Suprapubic skin (tissue), 4 donors: ENCODE results near the gene NTM. TPM values are rescaled to one million over a fixed set of nuclear protein-coding genes. Genes with fewer than 3 reads are reported as not detected.

ENCODE experiments used
- DNase-seq, 2 donors: peaks; one replicate each; pipeline ENCODE4 v3.0.0-alpha.2; 2019; ENCODE audit warnings: low spot score in 2 of 2
- H3K27ac ChIP-seq: fragments of 200-600 bp; sonication (generic); one replicate; pipeline ENCODE4 v1.5.1; 2019
- H3K27me3 ChIP-seq: fragments of 200-600 bp; sonication (generic); one replicate; pipeline ENCODE4 v1.5.1; 2019
- H3K36me3 ChIP-seq: fragments of 200-600 bp; sonication (generic); one replicate; pipeline ENCODE4 v1.5.1; 2019
- H3K4me1 ChIP-seq: fragments of 200-600 bp; sonication (generic); one replicate; pipeline ENCODE4 v1.5.1; 2019
- H3K4me3 ChIP-seq: fragments of 200-600 bp; sonication (generic); one replicate; pipeline ENCODE4 v1.5.1; 2019; ENCODE audit warnings: mild to moderate bottlenecking
- H3K9me3 ChIP-seq: fragments of 200-600 bp; sonication (generic); one replicate; pipeline ENCODE4 v1.5.1; 2019
- EP300 ChIP-seq: sonication (generic); formaldehyde crosslinking; IDR thresholded peaks from one replicate; pipeline ENCODE4 v1.6.1; 2017; ENCODE audit warnings: antibody characterized with exemption
- POLR2A ChIP-seq, 2 donors: fragments of 450-650 bp; IDR thresholded peaks; one replicate each; pipeline ENCODE4 v1.6.1; 2017; ENCODE audit warnings: antibody characterized with exemption in 2 of 2, mild to moderate bottlenecking in 2 of 2, moderate library complexity in 2 of 2
- POLR2AphosphoS5 ChIP-seq, 3 donors: sonication (generic); formaldehyde crosslinking; IDR thresholded peaks; one replicate each; pipeline ENCODE4 v1.6.1; 2017; ENCODE audit warnings: antibody characterized with exemption in 3 of 3
- WGBS: methylation state at CpG from one replicate; pipeline ENCODE4 v1.1.5; 2018; 5-methylcytosine and 5-hydroxymethylcytosine counted together
- total RNA-seq, 4 donors: library from RNA; depleted of rRNA; stranded (reverse); fragments of >200 nt; gene quantifications; one replicate each; pipeline ENCODE4 v1.1.0, GENCODE V29; 2016
- TF ChIP-seq, protein P1 (sequence below), 2 donors: fragments of 200-600 bp in 1 of 2; fragments of 450-650 bp in 1 of 2; sonication (generic) in 1 of 2; IDR thresholded peaks; one replicate each; pipeline ENCODE4 v1.5.1; 2016 to 2019; ENCODE audit warnings: antibody characterized with exemption in 2 of 2, mild to moderate bottlenecking in 1 of 2, moderate library complexity in 1 of 2

The NTM gene
- total RNA-seq, 4 donors from 2014 or later: 0.19 to 19.1 (median 2.1) TPM

DNA sequence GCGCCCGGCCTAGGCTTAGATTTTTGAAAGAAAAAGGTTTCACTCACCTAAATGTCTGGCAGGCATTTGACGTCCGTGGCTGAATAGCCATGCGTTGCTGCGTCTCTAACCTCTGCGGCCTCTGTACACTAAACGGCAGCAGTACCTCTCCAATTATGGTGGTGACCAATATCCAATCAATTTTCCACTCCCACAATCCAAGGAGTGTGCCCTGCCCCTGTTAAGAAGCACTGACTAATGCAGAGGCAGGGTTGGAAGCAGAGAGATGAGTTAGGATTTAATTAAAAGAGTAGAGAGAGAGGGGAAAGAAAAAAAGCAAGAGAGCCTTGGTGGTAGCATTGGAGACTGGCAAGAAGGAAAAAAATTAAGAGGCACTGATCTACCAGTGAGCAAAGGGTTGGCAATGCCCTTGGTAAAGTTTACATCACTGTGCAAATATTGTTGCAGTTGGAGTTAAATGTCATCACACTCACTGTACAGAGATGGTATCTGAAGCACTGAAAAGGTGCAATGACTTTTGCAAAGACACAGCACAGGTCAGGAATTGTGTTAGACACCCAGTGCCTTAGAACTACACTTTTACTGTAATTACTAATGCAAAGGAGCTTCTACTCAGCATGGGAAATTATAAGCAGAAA is 526.7 kb downstream of the NTM start:
- DNase-seq: no peak
- no peaks in the 10 kb centered on the region for H3K4me1 ChIP-seq
- H3K9me3 ChIP-seq: no peaks in the 10 kb centered on the region
- no peak overlapping the region for H3K27ac ChIP-seq
- TF ChIP-seq, protein P1, sequence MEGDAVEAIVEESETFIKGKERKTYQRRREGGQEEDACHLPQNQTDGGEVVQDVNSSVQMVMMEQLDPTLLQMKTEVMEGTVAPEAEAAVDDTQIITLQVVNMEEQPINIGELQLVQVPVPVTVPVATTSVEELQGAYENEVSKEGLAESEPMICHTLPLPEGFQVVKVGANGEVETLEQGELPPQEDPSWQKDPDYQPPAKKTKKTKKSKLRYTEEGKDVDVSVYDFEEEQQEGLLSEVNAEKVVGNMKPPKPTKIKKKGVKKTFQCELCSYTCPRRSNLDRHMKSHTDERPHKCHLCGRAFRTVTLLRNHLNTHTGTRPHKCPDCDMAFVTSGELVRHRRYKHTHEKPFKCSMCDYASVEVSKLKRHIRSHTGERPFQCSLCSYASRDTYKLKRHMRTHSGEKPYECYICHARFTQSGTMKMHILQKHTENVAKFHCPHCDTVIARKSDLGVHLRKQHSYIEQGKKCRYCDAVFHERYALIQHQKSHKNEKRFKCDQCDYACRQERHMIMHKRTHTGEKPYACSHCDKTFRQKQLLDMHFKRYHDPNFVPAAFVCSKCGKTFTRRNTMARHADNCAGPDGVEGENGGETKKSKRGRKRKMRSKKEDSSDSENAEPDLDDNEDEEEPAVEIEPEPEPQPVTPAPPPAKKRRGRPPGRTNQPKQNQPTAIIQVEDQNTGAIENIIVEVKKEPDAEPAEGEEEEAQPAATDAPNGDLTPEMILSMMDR (IDR thresholded peaks at IDR 0.05): no peak
- no peak for TF ChIP-seq POLR2AphosphoS5 (IDR thresholded peaks at IDR 0.05)
- TF ChIP-seq POLR2A (IDR thresholded peaks at IDR 0.05): no peak
- TF ChIP-seq EP300: no peak
- no peaks in the 10 kb centered on the region for H3K36me3 ChIP-seq
- H3K27me3 ChIP-seq: no peaks in the 10 kb centered on the region
- no peak overlapping the region for H3K4me3 ChIP-seq
- 95% methylated on average over 8 of the region's 8 CpGs for WGBS

DNA sequence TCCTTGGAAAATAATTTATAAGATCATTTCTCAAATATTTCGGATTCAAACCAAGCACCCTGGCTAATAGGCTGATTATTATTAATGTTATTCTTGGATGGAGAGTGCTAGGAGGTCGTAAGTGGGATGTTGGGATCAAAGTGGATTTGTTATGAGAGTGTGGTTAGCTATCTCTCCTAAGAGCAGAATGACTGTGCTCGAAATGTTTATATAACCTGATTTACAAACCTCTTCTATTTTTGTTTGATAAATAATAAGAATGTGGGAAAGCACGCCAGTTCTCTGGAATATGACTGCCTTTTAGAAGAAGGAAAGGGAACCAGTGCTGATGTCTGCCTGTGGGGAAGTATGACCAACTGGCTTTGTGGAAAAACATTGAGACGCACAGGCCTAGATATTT is 527.5 kb downstream of the NTM start:
- TF ChIP-seq POLR2A (IDR thresholded peaks at IDR 0.05): no peak
- WGBS: 79% methylated on average over 5 of the region's 5 CpGs
- H3K4me3 ChIP-seq: no peak overlapping the region
- H3K36me3 ChIP-seq: no peaks in the 10 kb centered on the region
- DNase-seq: no peak
- no peaks in the 10 kb centered on the region for H3K27me3 ChIP-seq
- H3K4me1 ChIP-seq: no peaks in the 10 kb centered on the region
- H3K27ac ChIP-seq: no peak overlapping the region
- H3K9me3 ChIP-seq: no peaks in the 10 kb centered on the region

DNA sequence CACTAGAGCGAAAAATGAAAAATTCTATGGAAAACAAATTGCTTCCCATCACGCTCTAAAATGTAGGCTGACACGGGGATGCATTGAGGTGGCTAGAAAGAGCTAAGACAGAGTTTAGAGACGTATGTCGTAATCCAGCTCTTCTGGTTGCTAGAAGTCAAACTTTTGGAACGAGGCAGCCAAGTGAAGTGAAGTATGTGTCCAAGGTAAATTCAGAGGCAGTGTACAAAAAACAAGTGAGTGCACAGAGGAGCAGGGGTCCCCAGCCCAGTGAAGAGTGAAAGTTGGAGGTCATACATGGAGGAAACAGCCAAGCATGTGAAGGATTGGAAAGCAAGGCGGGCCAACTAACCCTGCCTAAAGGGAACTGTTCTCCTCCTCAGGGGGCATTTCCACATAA is 528.5 kb downstream of the NTM start:
- 90% methylated on average over 7 of the region's 7 CpGs for WGBS
- TF ChIP-seq POLR2A (IDR thresholded peaks at IDR 0.05): no peak
- TF ChIP-seq EP300: no peak
- TF ChIP-seq POLR2AphosphoS5 (IDR thresholded peaks at IDR 0.05): no peak
- TF ChIP-seq, protein P1 (IDR thresholded peaks at IDR 0.05): no peak

DNA sequence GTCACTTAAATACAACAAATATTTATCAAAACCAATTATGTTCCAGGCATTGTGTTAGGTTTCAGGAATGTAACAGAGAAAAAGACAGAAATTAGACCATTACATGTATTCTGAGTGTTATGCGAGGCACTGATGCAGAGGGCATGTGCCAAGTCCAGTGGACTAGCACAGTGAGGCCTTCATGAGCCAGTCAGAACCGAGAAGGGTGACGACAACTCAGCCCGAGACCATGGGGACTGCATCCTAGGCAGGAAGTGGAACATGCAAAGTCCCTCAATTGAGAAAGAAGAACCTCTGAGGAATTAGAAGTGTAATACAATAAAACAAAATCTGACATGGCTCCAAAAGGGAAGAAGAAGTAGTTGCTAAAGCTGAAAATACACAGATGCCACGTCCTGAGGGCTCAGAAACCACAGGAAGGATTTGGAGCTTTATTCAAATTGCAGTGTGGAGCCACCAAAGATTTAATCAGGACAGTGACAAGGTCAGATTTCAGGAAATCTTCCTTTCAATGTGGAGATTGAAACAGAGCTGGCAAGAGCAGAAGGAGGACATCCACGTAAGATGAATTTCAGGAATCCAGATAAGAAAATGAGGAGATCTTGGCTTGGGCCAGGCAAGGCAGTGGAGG is 529.6 kb downstream of the NTM start:
- Histone ChIP-seq H3K36me3 (no peaks in the 10 kb centered on the region), H3K9me3 (no peaks in the 10 kb centered on the region), H3K27me3 (no peaks in the 10 kb centered on the region), H3K27ac (no peak overlapping the region), H3K4me3 (no peak overlapping the region), H3K4me1 (no peaks in the 10 kb centered on the region)
- 56% methylated on average over 6 of the region's 6 CpGs for WGBS
- no peak for TF ChIP-seq POLR2A (IDR thresholded peaks at IDR 0.05)
- DNase-seq: no peak

More for the DNA sequence above, 528.5 kb downstream of the NTM start:
- H3K4me1 ChIP-seq: no peaks in the 10 kb centered on the region
- no peaks in the 10 kb centered on the region for H3K27me3 ChIP-seq
- H3K36me3 ChIP-seq: no peaks in the 10 kb centered on the region
- DNase-seq: no peak
- H3K4me3 ChIP-seq: no peak overlapping the region
- H3K27ac ChIP-seq: no peak overlapping the region
- H3K9me3 ChIP-seq: no peaks in the 10 kb centered on the region

DNA sequence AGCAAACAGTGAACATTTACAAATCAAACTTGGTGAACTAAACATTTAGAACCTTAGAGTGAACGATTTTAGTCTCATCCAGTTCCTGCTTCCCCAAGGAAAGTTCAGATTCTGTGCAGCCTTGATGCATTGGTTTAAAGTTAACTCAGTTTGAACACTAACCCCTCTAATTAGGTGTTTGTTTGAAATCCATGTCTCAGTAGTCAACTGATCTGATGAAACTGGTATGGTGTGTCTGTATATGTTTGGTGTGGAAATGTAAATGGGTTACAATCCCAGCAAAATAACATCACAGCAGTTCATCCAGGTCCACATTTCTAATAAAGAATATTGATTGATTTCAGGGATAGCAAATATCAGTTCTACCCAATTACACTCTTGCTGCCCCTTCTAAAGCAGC is 532.0 kb downstream of the NTM start:
- Histone ChIP-seq H3K36me3 (no peaks in the 10 kb centered on the region), H3K4me3 (no peak overlapping the region), H3K27ac (no peak overlapping the region), H3K27me3 (peaks cover 7% of the 10 kb centered on the region), H3K4me1 (no peaks in the 10 kb centered on the region), H3K9me3 (no peaks in the 10 kb centered on the region)
- DNase-seq: no peak
- TF ChIP-seq EP300 (no peak), POLR2AphosphoS5 (IDR thresholded peaks at IDR 0.05) (no peak), POLR2A (IDR thresholded peaks at IDR 0.05) (no peak)
- TF ChIP-seq, protein P1 (IDR thresholded peaks at IDR 0.05): no peak
- WGBS: 50% methylated on average over 1 of the region's 1 CpG

DNA sequence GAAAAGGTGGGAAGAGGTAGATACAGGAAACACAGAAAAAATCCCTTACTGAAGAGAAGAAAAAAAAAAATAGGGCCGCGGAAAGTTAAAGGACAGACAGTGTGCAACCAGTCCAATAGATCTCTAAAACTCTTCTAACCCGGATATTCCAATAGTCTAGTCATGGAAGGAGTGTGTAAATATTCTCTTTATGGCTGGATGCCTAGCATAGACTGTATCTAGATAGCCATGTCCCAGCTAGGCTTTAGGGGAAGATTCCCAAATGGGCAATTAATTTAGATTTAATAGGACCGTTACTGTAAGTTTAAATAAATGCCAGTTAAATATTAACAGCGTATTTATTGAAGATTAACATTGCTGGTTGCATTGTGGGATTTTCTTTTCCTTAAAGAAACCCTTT is 532.7 kb downstream of the NTM start:
- no peaks in the 10 kb centered on the region for H3K9me3 ChIP-seq
- H3K27me3 ChIP-seq: peaks cover 11% of the 10 kb centered on the region
- H3K27ac ChIP-seq: no peak overlapping the region
- H3K4me1 ChIP-seq: no peaks in the 10 kb centered on the region
- 93% methylated on average over 5 of the region's 5 CpGs for WGBS
- H3K4me3 ChIP-seq: no peak overlapping the region
- no peaks in the 10 kb centered on the region for H3K36me3 ChIP-seq
- TF ChIP-seq EP300 (no peak), POLR2AphosphoS5 (IDR thresholded peaks at IDR 0.05) (no peak), POLR2A (IDR thresholded peaks at IDR 0.05) (no peak)
- TF ChIP-seq, protein P1 (IDR thresholded peaks at IDR 0.05): no peak
- DNase-seq: no peak
